Measurements from ENCODE around the gene LYPD5. TPM values are rescaled to one million over a fixed set of nuclear protein-coding genes. Genes with fewer than 3 reads are reported as not detected.

The LYPD5 gene
- total and polyA plus RNA-seq, 2 of the 8 experiments (the other 6 are each of a cell fraction or from before 2014, with no cell fraction given) = 0.74 to 4.3 TPM

- POLR2A ChIA-PET (ENCODE audit: partially characterized antibody) = interaction anchor here (1.0 kb wide), 1 partner anchor 75 kb away, joined by 3 read pairs; no protein-coding TSS in a partner anchor
- TF ChIP-seq KDM4A (IDR thresholded peaks at IDR 0.05; ENCODE audit: low read depth, low read length, severe bottlenecking) (peak; percentile 56), TCF12 (IDR thresholded peaks at IDR 0.05; ENCODE audit: low read depth, low read length) (0 out of 2 replicates have a peak, but pooled peaks have one; percentile 8), MAX (IDR thresholded peaks at IDR 0.05) (peak; percentile 67; the same call in 1 of the 2 replicates), TAF7 (optimal IDR thresholded peaks at IDR 0.05; ENCODE audit: borderline replicate concordance, low read depth, low read length) (peak; percentile 53), TEAD4 (IDR thresholded peaks at IDR 0.05; ENCODE audit: low read depth, low read length) (no peak), GABPA (IDR thresholded peaks at IDR 0.05; ENCODE audit: borderline replicate concordance, insufficient read depth, low read length) (peak; percentile 82; the same call in 1 of the 2 replicates), SP2 (IDR thresholded peaks at IDR 0.05; ENCODE audit: low read length) (no peak), NRF1 (IDR thresholded peaks at IDR 0.05; ENCODE audit: low read depth, low read length) (no peak), MAFK (IDR thresholded peaks at IDR 0.05; ENCODE audit: low read depth, low read length) (no peak), SIN3A (conservative IDR thresholded peaks at IDR 0.05 in 1 of 2, IDR thresholded peaks at IDR 0.05 in 1 of 2; ENCODE audit: low read depth in 1 of 2, low read length in 2 of 2) (peak in 1 of 2 experiments; percentile 77; a peak in 1 of 4 replicates)
These were observed 24.8 kb upstream of the LYPD5 start, which contains the start of gene ZNF283 for GRCh38 chr19:43826787-43827754. TSS of gene ZNF283 (plus strand) at chr19:43827321. CDS start at chr19:43833505, 6,184 bp downstream.

More at GRCh38 chr19:43826787-43827754, 24.8 kb upstream of the LYPD5 start, which contains the start of gene ZNF283:
- 33% methylated on average over 45 of the region's 46 CpGs; no CpG with 5 or more reads in 1 of the 2 experiments for WGBS, 2 experiments (ENCODE audit: extremely low coverage in 1 of 2, insufficient coverage in 1 of 2, insufficient read length in 1 of 2, insufficient replicate concordance in 2 of 2, low coverage in 1 of 2, low lambda C conversion rate in 2 of 2, missing lambda C conversion rate in 1 of 2)
- H2BK15ac ChIP-seq (ENCODE audit: low read length) = no peak within 1 kb of the TSS
- H2BK5ac ChIP-seq (ENCODE audit: low read depth, low read length) = peak within 1 kb of the TSS; percentile 39; the same call in 1 of the 2 replicates
- peak; percentile 81 for FAIRE-seq
- no peak within 1 kb of the TSS for H2BK120ac ChIP-seq (replicated peaks; ENCODE audit: low read depth, low read length)
- no peaks in the 10 kb centered on the region; the same call in 1 of the 2 replicates for H3K79me1 ChIP-seq (ENCODE audit: low read depth, low read length)
- no peak within 1 kb of the TSS for H3K4ac ChIP-seq (replicated peaks; ENCODE audit: insufficient read length, low read depth, low read length)
- H3K4me1 ChIP-seq (replicated peaks in 1 of 4; ENCODE audit: control insufficient read depth in 3 of 4, insufficient read depth in 4 of 4, low read length in 3 of 4) = no peaks in the 10 kb centered on the region; a peak in 1 of 7 replicates
- CTCF ChIA-PET (ENCODE audit: partially characterized antibody) = no interaction called here
- H3K27ac ChIP-seq (ENCODE audit: low read depth, low read length) = no peak within 1 kb of the TSS
- H3K56ac ChIP-seq (replicated peaks; ENCODE audit: insufficient read length, low read depth, low read length) = no peak within 1 kb of the TSS
- H2AFZ ChIP-seq (ENCODE audit: low read length) = peak within 1 kb of the TSS; percentile 70
- no peaks in the 10 kb centered on the region; the same call in 1 of the 2 replicates for H3K23me2 ChIP-seq (ENCODE audit: low read depth, low read length)
- H3K4me2 ChIP-seq (ENCODE audit: insufficient read depth in 1 of 2, low read depth in 2 of 2, low read length in 2 of 2) = peak within 1 kb of the TSS; percentile 81 to 86
- H4K8ac ChIP-seq (ENCODE audit: extremely low read depth, insufficient read depth, low read length) = no peak within 1 kb of the TSS
- no peaks in the 10 kb centered on the region for H4K20me1 ChIP-seq (replicated peaks in 1 of 2; ENCODE audit: control insufficient read depth in 1 of 2, insufficient read depth in 2 of 2, low read length in 2 of 2)
- H3K9me3 ChIP-seq (ENCODE audit: insufficient read depth in 2 of 2, low read depth in 1 of 2, low read length in 1 of 2) = peaks cover 2 to 4% of the 10 kb centered on the region in 2 experiments; a peak in 3 of 4 replicates
- peak; percentile 81 to 85 for DNase-seq (ENCODE audit: low read depth in 1 of 2, low spot score in 2 of 2)
- no peak within 1 kb of the TSS for H2AK5ac ChIP-seq (ENCODE audit: low read depth, low read length)
- no peak within 1 kb of the TSS for H3K14ac ChIP-seq (ENCODE audit: insufficient read length)
- peaks cover 0 to 4% (median 0%) of the 10 kb centered on the region in 4 experiments; a peak in 2 of 8 replicates for H3K36me3 ChIP-seq (ENCODE audit: control insufficient read depth in 2 of 4, insufficient read depth in 4 of 4, low read length in 3 of 4)
- no peak within 1 kb of the TSS for H2BK12ac ChIP-seq (ENCODE audit: low read depth, low read length)
- H4K91ac ChIP-seq (replicated peaks; ENCODE audit: insufficient read length, low read length) = no peak within 1 kb of the TSS
- H2BK20ac ChIP-seq (ENCODE audit: low read length) = no peak within 1 kb of the TSS
- no peak within 1 kb of the TSS for H4K5ac ChIP-seq (ENCODE audit: insufficient read length, low read depth, low read length)
- H3K27me3 ChIP-seq (replicated peaks in 1 of 4; ENCODE audit: control insufficient read depth in 3 of 4, extremely low read depth in 1 of 4, insufficient read depth in 3 of 4, low read length in 3 of 4) = no peaks in the 10 kb centered on the region; a peak in 1 of 7 replicates
- H3K79me2 ChIP-seq (ENCODE audit: control insufficient read depth in 1 of 2, insufficient read depth in 2 of 2, low read length in 2 of 2) = no peaks in the 10 kb centered on the region
- H3K18ac ChIP-seq (ENCODE audit: extremely low read depth, low read length) = no peak within 1 kb of the TSS
- H3K9ac ChIP-seq (replicated peaks in 1 of 4; ENCODE audit: extremely low read depth in 1 of 4, low read depth in 3 of 4, low read length in 3 of 4) = peak within 1 kb of the TSS in 2 of 4 experiments; percentile 26 to 38; a peak in 3 of 7 replicates
- no peak within 1 kb of the TSS for H3K23ac ChIP-seq (ENCODE audit: insufficient read length)
- peak within 1 kb of the TSS; percentile 55 to 70 (median 66) for H3K4me3 ChIP-seq (ENCODE audit: extremely low read depth in 1 of 4, insufficient read depth in 2 of 4, low read depth in 3 of 4, low read length in 4 of 4)
